Measurements from ENCODE around the gene OBSL1.

DNA sequence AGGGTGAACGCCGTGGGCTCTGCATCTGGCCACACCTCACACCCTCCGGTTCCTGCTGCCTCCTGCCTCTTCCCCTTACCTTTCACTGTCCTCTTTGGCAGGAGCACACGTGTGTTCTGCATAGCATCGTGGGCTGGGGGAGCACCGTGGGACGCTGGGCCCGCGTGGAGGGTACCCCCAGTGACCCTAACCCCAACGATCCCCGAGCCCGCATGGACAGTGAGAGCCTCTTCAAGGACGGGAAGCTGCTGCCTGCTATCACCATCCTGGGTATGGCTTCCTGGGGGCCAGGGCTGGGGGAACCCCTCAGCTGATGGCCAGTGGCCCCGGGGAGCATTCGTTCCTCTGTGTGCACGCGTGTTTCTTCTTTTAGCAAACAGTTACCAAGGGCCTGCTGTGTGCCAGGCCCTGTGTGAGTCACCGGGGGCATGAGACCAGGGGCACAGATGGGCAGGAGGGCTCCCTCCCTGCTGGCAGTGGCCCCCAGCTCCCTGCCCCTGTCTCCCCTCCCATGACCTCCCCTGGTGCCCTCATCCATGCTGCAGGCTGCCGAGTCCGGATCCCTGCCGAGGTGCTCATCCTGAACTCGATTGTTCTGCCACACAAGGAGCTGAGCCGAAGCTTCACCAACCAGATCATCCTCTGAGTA, 65.1 kb downstream of the OBSL1 start:
- TF ChIP-seq, protein P1, sequence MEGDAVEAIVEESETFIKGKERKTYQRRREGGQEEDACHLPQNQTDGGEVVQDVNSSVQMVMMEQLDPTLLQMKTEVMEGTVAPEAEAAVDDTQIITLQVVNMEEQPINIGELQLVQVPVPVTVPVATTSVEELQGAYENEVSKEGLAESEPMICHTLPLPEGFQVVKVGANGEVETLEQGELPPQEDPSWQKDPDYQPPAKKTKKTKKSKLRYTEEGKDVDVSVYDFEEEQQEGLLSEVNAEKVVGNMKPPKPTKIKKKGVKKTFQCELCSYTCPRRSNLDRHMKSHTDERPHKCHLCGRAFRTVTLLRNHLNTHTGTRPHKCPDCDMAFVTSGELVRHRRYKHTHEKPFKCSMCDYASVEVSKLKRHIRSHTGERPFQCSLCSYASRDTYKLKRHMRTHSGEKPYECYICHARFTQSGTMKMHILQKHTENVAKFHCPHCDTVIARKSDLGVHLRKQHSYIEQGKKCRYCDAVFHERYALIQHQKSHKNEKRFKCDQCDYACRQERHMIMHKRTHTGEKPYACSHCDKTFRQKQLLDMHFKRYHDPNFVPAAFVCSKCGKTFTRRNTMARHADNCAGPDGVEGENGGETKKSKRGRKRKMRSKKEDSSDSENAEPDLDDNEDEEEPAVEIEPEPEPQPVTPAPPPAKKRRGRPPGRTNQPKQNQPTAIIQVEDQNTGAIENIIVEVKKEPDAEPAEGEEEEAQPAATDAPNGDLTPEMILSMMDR (conservative IDR thresholded peaks at IDR 0.05; ENCODE audit: low read depth, low read length), result no peak
- TF ChIP-seq BHLHE40 (IDR thresholded peaks at IDR 0.05; ENCODE audit: low read depth, low read length), result no peak
- no peak for TF ChIP-seq RCOR1 (IDR thresholded peaks at IDR 0.05; ENCODE audit: insufficient replicate concordance, low read length)
- no peak for TF ChIP-seq RAD21 (IDR thresholded peaks at IDR 0.05; ENCODE audit: low read length)
- no peak for TF ChIP-seq CHD1 (IDR thresholded peaks at IDR 0.05; ENCODE audit: low read depth, low read length)
- TF ChIP-seq, protein P2, sequence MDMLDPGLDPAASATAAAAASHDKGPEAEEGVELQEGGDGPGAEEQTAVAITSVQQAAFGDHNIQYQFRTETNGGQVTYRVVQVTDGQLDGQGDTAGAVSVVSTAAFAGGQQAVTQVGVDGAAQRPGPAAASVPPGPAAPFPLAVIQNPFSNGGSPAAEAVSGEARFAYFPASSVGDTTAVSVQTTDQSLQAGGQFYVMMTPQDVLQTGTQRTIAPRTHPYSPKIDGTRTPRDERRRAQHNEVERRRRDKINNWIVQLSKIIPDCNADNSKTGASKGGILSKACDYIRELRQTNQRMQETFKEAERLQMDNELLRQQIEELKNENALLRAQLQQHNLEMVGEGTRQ (IDR thresholded peaks at IDR 0.05; ENCODE audit: low read depth, low read length), result no peak
- no peak for TF ChIP-seq POLR2A (IDR thresholded peaks at IDR 0.05; ENCODE audit: low read depth, low read length)
- no peak for TF ChIP-seq RFX5 (IDR thresholded peaks at IDR 0.05; ENCODE audit: low read depth, low read length)
- no peak for TF ChIP-seq MAZ (IDR thresholded peaks at IDR 0.05; ENCODE audit: borderline replicate concordance, low read depth, low read length)
- TF ChIP-seq, protein P3, sequence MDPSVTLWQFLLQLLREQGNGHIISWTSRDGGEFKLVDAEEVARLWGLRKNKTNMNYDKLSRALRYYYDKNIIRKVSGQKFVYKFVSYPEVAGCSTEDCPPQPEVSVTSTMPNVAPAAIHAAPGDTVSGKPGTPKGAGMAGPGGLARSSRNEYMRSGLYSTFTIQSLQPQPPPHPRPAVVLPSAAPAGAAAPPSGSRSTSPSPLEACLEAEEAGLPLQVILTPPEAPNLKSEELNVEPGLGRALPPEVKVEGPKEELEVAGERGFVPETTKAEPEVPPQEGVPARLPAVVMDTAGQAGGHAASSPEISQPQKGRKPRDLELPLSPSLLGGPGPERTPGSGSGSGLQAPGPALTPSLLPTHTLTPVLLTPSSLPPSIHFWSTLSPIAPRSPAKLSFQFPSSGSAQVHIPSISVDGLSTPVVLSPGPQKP (IDR thresholded peaks at IDR 0.05; ENCODE audit: borderline replicate concordance, low read depth, low read length), result no peak
- TF ChIP-seq CEBPB (IDR thresholded peaks at IDR 0.05; ENCODE audit: low read depth, low read length), result no peak
- no peak for TF ChIP-seq MAFK (IDR thresholded peaks at IDR 0.05; ENCODE audit: low read depth, low read length)
- no peak for TF ChIP-seq FOS (IDR thresholded peaks at IDR 0.05; ENCODE audit: low read depth, low read length)
